ENCODE data around the gene OCA2. TPM values are rescaled to one million over a fixed set of nuclear protein-coding genes. Genes with fewer than 3 reads are reported as not detected.

The OCA2 gene
- total RNA-seq, 2 experiments from 2014 or later = not detected

GRCh38 chr15:27821273-27821672 is 277.8 kb downstream of the OCA2 start:
- peaks cover 2% of the 10 kb centered on the region for H3K27me3 Mint-ChIP-seq
- no peak for ATAC-seq
- no peak for DNase-seq
- H3K36me3 Mint-ChIP-seq (ENCODE audit: low read depth) = no peaks in the 10 kb centered on the region
- ChIA-PET CTCF (no interaction called here), POLR2A (no interaction called here)
- no peaks in the 10 kb centered on the region for H3K4me1 Mint-ChIP-seq
- intact Hi-C loops (cut with DNase I, micrococcal nuclease) = no loop called here
- no peak overlapping the region for H3K27ac Mint-ChIP-seq
- H3K9me3 Mint-ChIP-seq (ENCODE audit: low read depth) = peaks cover 17% of the 10 kb centered on the region
- no peak overlapping the region for H3K4me3 Mint-ChIP-seq

- CTCF ChIA-PET = no interaction called here
- POLR2A ChIA-PET = no interaction called here
- Mint-ChIP-seq H3K9me3 (ENCODE audit: low read depth) (peaks cover 17% of the 10 kb centered on the region), H3K27ac (no peak overlapping the region), H3K4me3 (no peak overlapping the region), H3K4me1 (no peaks in the 10 kb centered on the region), H3K36me3 (ENCODE audit: low read depth) (no peaks in the 10 kb centered on the region), H3K27me3 (peaks cover 2% of the 10 kb centered on the region)
- ATAC-seq (no peak), DNase-seq (no peak)
- intact Hi-C loops (cut with DNase I, micrococcal nuclease) = no loop called here
Observed at GRCh38 chr15:27820722-27821121, 278.4 kb downstream of the OCA2 start.

GRCh38 chr15:27820232-27820631 is 278.9 kb downstream of the OCA2 start:
- ChIA-PET POLR2A (no interaction called here), CTCF (no interaction called here)
- intact Hi-C loops (cut with DNase I, micrococcal nuclease) = no loop called here
- H3K36me3 Mint-ChIP-seq (ENCODE audit: low read depth) = no peaks in the 10 kb centered on the region
- peaks cover 2% of the 10 kb centered on the region for H3K27me3 Mint-ChIP-seq
- H3K27ac Mint-ChIP-seq = no peak overlapping the region
- no peak overlapping the region for H3K4me3 Mint-ChIP-seq
- peaks cover 17% of the 10 kb centered on the region for H3K9me3 Mint-ChIP-seq (ENCODE audit: low read depth)
- DNase-seq (no peak), ATAC-seq (no peak)
- H3K4me1 Mint-ChIP-seq = no peaks in the 10 kb centered on the region

GRCh38 chr15:27817258-27817657 is 281.9 kb downstream of the OCA2 start:
- H3K27ac Mint-ChIP-seq = no peak overlapping the region
- no peak overlapping the region for H3K4me3 Mint-ChIP-seq
- no peak for ATAC-seq
- ChIA-PET POLR2A (no interaction called here), CTCF (no interaction called here)
- intact Hi-C loops (cut with DNase I, micrococcal nuclease) = no loop called here
- H3K9me3 Mint-ChIP-seq (ENCODE audit: low read depth) = peaks cover 17% of the 10 kb centered on the region
- DNase-seq = no peak
- peaks cover 2% of the 10 kb centered on the region for H3K27me3 Mint-ChIP-seq
- no peaks in the 10 kb centered on the region for H3K36me3 Mint-ChIP-seq (ENCODE audit: low read depth)
- no peaks in the 10 kb centered on the region for H3K4me1 Mint-ChIP-seq

GRCh38 chr15:27816790-27817189 is 282.3 kb downstream of the OCA2 start:
- Mint-ChIP-seq H3K36me3 (ENCODE audit: low read depth) (no peaks in the 10 kb centered on the region), H3K9me3 (ENCODE audit: low read depth) (peaks cover 17% of the 10 kb centered on the region), H3K27ac (no peak overlapping the region), H3K4me3 (no peak overlapping the region), H3K4me1 (no peaks in the 10 kb centered on the region), H3K27me3 (peaks cover 2% of the 10 kb centered on the region)
- POLR2A ChIA-PET = no interaction called here
- no peak for ATAC-seq
- DNase-seq = no peak
- intact Hi-C loops (cut with DNase I, micrococcal nuclease) = no loop called here
- CTCF ChIA-PET = no interaction called here

GRCh38 chr15:27815035-27815434 is 284.1 kb downstream of the OCA2 start:
- Mint-ChIP-seq H3K4me3 (no peak overlapping the region), H3K9me3 (ENCODE audit: low read depth) (peaks cover 10% of the 10 kb centered on the region), H3K4me1 (no peaks in the 10 kb centered on the region), H3K27me3 (no peaks in the 10 kb centered on the region), H3K36me3 (ENCODE audit: low read depth) (no peaks in the 10 kb centered on the region), H3K27ac (no peak overlapping the region)
- ChIA-PET CTCF (no interaction called here), POLR2A (no interaction called here)
- intact Hi-C loops (cut with DNase I, micrococcal nuclease) = no loop called here
- DNase-seq = no peak
- ATAC-seq = no peak

DNA sequence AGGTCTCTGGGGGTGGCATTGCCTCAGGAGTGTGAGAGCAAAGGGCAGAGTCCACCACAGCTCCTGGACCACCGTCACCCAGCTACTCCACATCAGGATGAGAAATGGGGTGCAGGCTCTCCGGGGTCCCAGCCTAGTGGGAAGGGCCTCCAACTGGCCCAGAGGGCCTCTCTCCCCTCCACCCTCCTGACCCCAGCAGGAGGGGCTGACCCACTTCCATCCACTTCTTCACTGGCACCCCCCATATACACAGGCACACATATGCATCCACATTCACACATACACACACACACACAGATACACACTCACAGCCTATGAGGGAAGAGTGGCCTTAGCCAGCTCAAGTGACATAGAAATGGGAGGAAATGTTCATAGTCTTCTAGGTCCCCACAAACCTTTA is 286.0 kb downstream of the OCA2 start:
- peaks cover 4% of the 10 kb centered on the region for H3K9me3 Mint-ChIP-seq (ENCODE audit: low read depth)
- CTCF ChIA-PET = no interaction called here
- no peak overlapping the region for H3K4me3 Mint-ChIP-seq
- intact Hi-C loops (cut with DNase I, micrococcal nuclease) = no loop called here
- no peak for ATAC-seq
- H3K27me3 Mint-ChIP-seq = no peaks in the 10 kb centered on the region
- DNase-seq = no peak
- no peaks in the 10 kb centered on the region for H3K36me3 Mint-ChIP-seq (ENCODE audit: low read depth)
- no peak overlapping the region for H3K27ac Mint-ChIP-seq
- no peaks in the 10 kb centered on the region for H3K4me1 Mint-ChIP-seq
- POLR2A ChIA-PET = no interaction called here

DNA sequence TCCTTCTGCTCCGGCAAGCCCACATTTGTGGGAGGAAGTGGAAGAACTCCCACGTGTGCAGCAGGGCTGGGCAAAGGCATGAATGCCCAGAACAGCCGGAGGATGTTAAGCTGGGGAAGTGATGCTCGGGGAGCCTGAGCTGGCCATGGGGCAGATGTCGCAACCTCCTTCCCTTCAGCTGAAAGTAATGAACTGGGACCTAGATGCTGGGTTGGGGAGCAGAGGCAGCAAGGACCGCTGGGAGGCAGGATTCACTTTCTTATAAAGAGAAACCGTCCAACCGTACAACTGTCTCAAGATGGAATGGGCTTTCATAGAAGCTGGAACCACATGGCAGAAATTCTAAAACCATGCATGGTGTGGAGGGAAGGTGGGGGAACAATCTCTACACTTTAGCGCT is 290.9 kb downstream of the OCA2 start:
- Mint-ChIP-seq H3K27ac (no peak overlapping the region), H3K27me3 (no peaks in the 10 kb centered on the region), H3K4me3 (no peak overlapping the region), H3K4me1 (no peaks in the 10 kb centered on the region), H3K36me3 (ENCODE audit: low read depth) (no peaks in the 10 kb centered on the region), H3K9me3 (ENCODE audit: low read depth) (peaks cover 1% of the 10 kb centered on the region)
- ATAC-seq (no peak), DNase-seq (no peak)
- CTCF ChIA-PET = no interaction called here
- POLR2A ChIA-PET = no interaction called here
- intact Hi-C loops (cut with DNase I, micrococcal nuclease) = no loop called here

- Mint-ChIP-seq H3K27me3 (no peaks in the 10 kb centered on the region), H3K36me3 (ENCODE audit: low read depth) (no peaks in the 10 kb centered on the region), H3K9me3 (ENCODE audit: low read depth) (peaks cover 1% of the 10 kb centered on the region), H3K4me1 (no peaks in the 10 kb centered on the region), H3K4me3 (no peak overlapping the region), H3K27ac (no peak overlapping the region)
- CTCF ChIA-PET = no interaction called here
- DNase-seq = no peak
- ATAC-seq = no peak
- POLR2A ChIA-PET = no interaction called here
- intact Hi-C loops (cut with DNase I, micrococcal nuclease) = no loop called here
Observed at GRCh38 chr15:27807335-27807734, 291.8 kb downstream of the OCA2 start.

DNA sequence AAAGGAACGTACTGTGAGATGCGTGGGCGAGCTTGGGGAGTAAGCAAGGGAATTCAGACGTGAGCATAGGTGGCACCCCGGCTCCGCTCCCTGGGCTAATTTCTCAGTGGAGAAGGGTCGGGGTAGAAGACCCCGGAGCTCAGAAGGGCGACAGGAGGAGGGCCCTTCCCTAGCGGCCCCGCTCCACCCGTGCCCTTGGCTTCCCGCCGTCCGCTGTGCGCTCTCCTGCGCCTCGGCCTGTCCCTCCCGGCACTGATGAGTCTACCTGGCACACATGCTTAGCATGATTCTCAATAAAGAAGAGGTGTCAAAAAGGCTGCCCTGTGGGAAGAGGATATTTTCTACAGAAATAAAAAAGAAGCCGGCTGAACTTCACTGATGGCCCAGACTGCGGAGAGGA is 292.7 kb downstream of the OCA2 start:
- CTCF ChIA-PET = no interaction called here
- no peak for ATAC-seq
- H3K27me3 Mint-ChIP-seq = no peaks in the 10 kb centered on the region

GRCh38 chr15:27805261-27806220 is 293.6 kb downstream of the OCA2 start:
- Mint-ChIP-seq H3K9me3 (ENCODE audit: low read depth) (peaks cover 1% of the 10 kb centered on the region), H3K36me3 (ENCODE audit: low read depth) (no peaks in the 10 kb centered on the region), H3K27me3 (no peaks in the 10 kb centered on the region), H3K4me3 (no peak overlapping the region), H3K4me1 (no peaks in the 10 kb centered on the region), H3K27ac (no peak overlapping the region)
- intact Hi-C loops (cut with DNase I, micrococcal nuclease) = no loop called here
- ATAC-seq (no peak), DNase-seq (no peak)
- ChIA-PET POLR2A (no interaction called here), CTCF (no interaction called here)

More for the DNA sequence above, 292.7 kb downstream of the OCA2 start:
- peaks cover 1% of the 10 kb centered on the region for H3K9me3 Mint-ChIP-seq (ENCODE audit: low read depth)
- no peak for DNase-seq
- no peaks in the 10 kb centered on the region for H3K36me3 Mint-ChIP-seq (ENCODE audit: low read depth)
- POLR2A ChIA-PET = no interaction called here
- H3K27ac Mint-ChIP-seq = no peak overlapping the region
- H3K4me3 Mint-ChIP-seq = no peak overlapping the region
- H3K4me1 Mint-ChIP-seq = no peaks in the 10 kb centered on the region
- intact Hi-C loops (cut with DNase I, micrococcal nuclease) = no loop called here

- intact Hi-C loops (cut with DNase I, micrococcal nuclease) = no loop called here
- Mint-ChIP-seq H3K27ac (no peak overlapping the region), H3K27me3 (no peaks in the 10 kb centered on the region), H3K4me3 (no peak overlapping the region), H3K36me3 (ENCODE audit: low read depth) (no peaks in the 10 kb centered on the region), H3K9me3 (ENCODE audit: low read depth) (peaks cover 1% of the 10 kb centered on the region), H3K4me1 (no peaks in the 10 kb centered on the region)
- no peak for DNase-seq
- POLR2A ChIA-PET = no interaction called here
- ATAC-seq = no peak
- CTCF ChIA-PET = no interaction called here
Observed at GRCh38 chr15:27804569-27805260, 294.4 kb downstream of the OCA2 start.

Data from activated CD4-positive, alpha-beta T cell treated with anti-CD3 and anti-CD28 coated beads for 36 hours (primary cell).